OCI-LY1 (cell line): ENCODE data around the gene PLEKHG4.

ENCODE experiments used
- H2AFZ ChIP-seq: fragments of 200-600 bp; sonication (generic), shearing (Covaris generic); 2 replicates; pipeline ENCODE4 v1.6.0; 2014; ENCODE audit warnings: antibody characterized with exemption, mild to moderate bottlenecking, low read length
- H3F3A ChIP-seq: fragments of 200-600 bp; sonication (generic), shearing (Covaris generic); 2 replicates; pipeline ENCODE4 v1.6.0; 2014; ENCODE audit warnings: mild to moderate bottlenecking, antibody characterized with exemption, low read length, moderate library complexity; ENCODE audit not compliant: insufficient read depth
- H3K27ac ChIP-seq: fragments of 200-600 bp; sonication (generic); 2 replicates; pipeline ENCODE4 v1.5.1; 2014; ENCODE audit warnings: low read length, mixed run types, mild to moderate bottlenecking, low read depth; ENCODE audit not compliant: poor library complexity, severe bottlenecking
- H3K27me3 ChIP-seq: fragments of 200-600 bp; sonication (generic); 2 replicates; pipeline ENCODE4 v1.6.0; 2014; ENCODE audit warnings: antibody characterized with exemption, mild to moderate bottlenecking, low read length, moderate library complexity; ENCODE audit not compliant: insufficient read depth
- H3K36me3 ChIP-seq: fragments of 200-600 bp; sonication (generic); 2 replicates; pipeline ENCODE4 v1.6.1; 2014; ENCODE audit warnings: mild to moderate bottlenecking, antibody characterized with exemption, low read length, moderate library complexity, mixed read lengths; ENCODE audit not compliant: insufficient read depth
- H3K4me1 ChIP-seq: fragments of 200-600 bp; sonication (generic); 2 replicates; pipeline ENCODE4 v1.5.1; 2014; ENCODE audit warnings: mild to moderate bottlenecking, low read length, moderate library complexity; ENCODE audit not compliant: insufficient read depth, severe bottlenecking
- H3K4me2 ChIP-seq: fragments of 200-600 bp; sonication (generic), shearing (Covaris generic); 2 replicates; pipeline ENCODE4 v1.6.1; 2014; ENCODE audit warnings: low read length
- H3K4me3 ChIP-seq: fragments of 200-600 bp; sonication (generic); 2 replicates; pipeline ENCODE4 v1.5.1; 2014; ENCODE audit warnings: low read length, low read depth, mild to moderate bottlenecking, mixed read lengths; ENCODE audit not compliant: poor library complexity, severe bottlenecking
- H3K79me2 ChIP-seq: fragments of 200-600 bp; shearing (Covaris generic); 2 replicates; pipeline ENCODE4 v1.6.1; 2016; ENCODE audit warnings: mixed run types, low read length, mixed read lengths; ENCODE audit not compliant: insufficient read depth
- H3K9ac ChIP-seq: fragments of 200-600 bp; sonication (generic), shearing (Covaris generic); 2 replicates; pipeline ENCODE4 v1.6.1; 2014; ENCODE audit warnings: mild to moderate bottlenecking, low read length, mixed read lengths
- H3K9me2 ChIP-seq: fragments of 200-600 bp; sonication (generic), shearing (Covaris generic); 2 replicates; pipeline ENCODE4 v1.6.1; 2014; ENCODE audit warnings: low read depth, mild to moderate bottlenecking, low read length, mixed read lengths
- H3K9me3 ChIP-seq: fragments of 200-600 bp; shearing (Covaris generic); 2 replicates; pipeline ENCODE4 v1.6.1; 2014; ENCODE audit warnings: low read length, mixed read lengths
- H4K20me1 ChIP-seq: fragments of 200-600 bp; sonication (generic), shearing (Covaris generic); 2 replicates; pipeline ENCODE4 v1.6.0; 2016; ENCODE audit warnings: mild to moderate bottlenecking, low read length; ENCODE audit not compliant: insufficient read depth
- EZH2 ChIP-seq: fragments of 200-600 bp; sonication (generic), shearing (Covaris generic); IDR thresholded peaks from 2 replicates; pipeline ENCODE4 v1.8.0; 2017; ENCODE audit warnings: borderline replicate concordance, mixed run types, mild to moderate bottlenecking, antibody characterized with exemption, low read length, moderate library complexity, mixed read lengths
- TF ChIP-seq, protein P1 (sequence below): fragments of 200-600 bp; sonication (generic), shearing (Covaris generic); IDR thresholded peaks from 2 replicates; pipeline ENCODE4 v1.5.1; 2017; ENCODE audit warnings: mild to moderate bottlenecking, antibody characterized with exemption, low read length, moderate library complexity, mixed read lengths

Gene PLEKHG4

GRCh38 chr16:67250045-67250327, 29.3 kb upstream of the PLEKHG4 start:
- H3K4me1 ChIP-seq: peaks cover 29% of the 10 kb centered on the region
- H3K79me2 ChIP-seq: no peaks in the 10 kb centered on the region
- H2AFZ ChIP-seq: no peak overlapping the region
- H3K9me3 ChIP-seq: no peaks in the 10 kb centered on the region
- no peaks in the 10 kb centered on the region for H4K20me1 ChIP-seq
- no peaks in the 10 kb centered on the region for H3K9me2 ChIP-seq
- H3K9ac ChIP-seq: no peak overlapping the region
- H3K4me3 ChIP-seq: no peak overlapping the region
- no peaks in the 10 kb centered on the region for H3K36me3 ChIP-seq
- H3F3A ChIP-seq: no peaks in the 10 kb centered on the region
- H3K27me3 ChIP-seq: peaks cover under 1% of the 10 kb centered on the region; the same call in 1 of the 2 replicates
- no peak overlapping the region for H3K4me2 ChIP-seq
- TF ChIP-seq EZH2: no peak
- H3K27ac ChIP-seq: no peak overlapping the region

DNA sequence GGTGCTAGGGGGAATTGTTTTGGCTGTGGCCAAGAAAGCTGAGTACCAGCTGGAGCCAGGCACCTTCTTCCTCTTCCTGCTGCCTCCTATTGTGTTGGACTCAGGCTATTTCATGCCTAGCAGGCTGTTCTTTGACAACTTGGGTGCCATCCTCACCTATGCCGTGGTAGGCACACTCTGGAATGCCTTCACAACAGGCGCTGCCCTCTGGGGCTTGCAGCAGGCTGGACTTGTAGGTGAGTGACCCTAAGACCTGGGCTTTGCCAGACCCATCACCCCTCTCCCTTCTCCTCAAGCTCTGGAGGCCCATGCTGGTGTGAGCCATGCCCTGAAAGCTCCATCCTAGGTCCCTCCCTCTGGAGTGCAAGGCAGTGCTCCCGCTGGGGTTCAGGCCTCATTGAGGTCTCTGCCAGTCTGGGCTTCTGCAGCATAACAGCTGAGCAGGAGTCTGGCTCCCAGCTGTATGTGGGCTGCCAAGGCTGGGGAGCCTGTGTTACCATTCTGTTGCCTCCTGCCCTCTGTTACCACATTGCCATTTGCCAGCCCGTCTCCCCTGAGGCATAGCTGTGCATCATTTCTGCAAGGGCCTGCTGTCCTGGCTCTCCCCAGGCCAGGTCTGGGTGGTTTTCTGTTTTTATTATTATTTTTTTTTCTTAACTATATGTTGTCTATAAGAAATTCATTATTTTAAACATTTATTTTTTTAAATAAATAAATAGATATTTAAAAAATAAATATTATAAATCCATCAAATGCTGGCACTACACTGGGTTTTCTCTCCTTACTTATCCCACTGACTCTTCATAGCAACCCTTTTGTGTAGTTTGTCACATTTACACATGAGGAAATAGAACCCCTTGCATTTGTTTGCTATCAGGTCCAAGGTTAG, 26.5 kb upstream of the PLEKHG4 start:
- no peaks in the 10 kb centered on the region for H3F3A ChIP-seq
- H3K27ac ChIP-seq: no peak overlapping the region
- H3K4me1 ChIP-seq: peaks cover 9% of the 10 kb centered on the region
- no peaks in the 10 kb centered on the region for H4K20me1 ChIP-seq
- H3K4me3 ChIP-seq: no peak overlapping the region
- H3K79me2 ChIP-seq: no peaks in the 10 kb centered on the region
- no peak overlapping the region for H2AFZ ChIP-seq
- no peaks in the 10 kb centered on the region for H3K9me2 ChIP-seq
- H3K9me3 ChIP-seq: no peaks in the 10 kb centered on the region
- H3K9ac ChIP-seq: no peak overlapping the region
- no peaks in the 10 kb centered on the region for H3K36me3 ChIP-seq
- no peak for TF ChIP-seq EZH2
- TF ChIP-seq, protein P1, sequence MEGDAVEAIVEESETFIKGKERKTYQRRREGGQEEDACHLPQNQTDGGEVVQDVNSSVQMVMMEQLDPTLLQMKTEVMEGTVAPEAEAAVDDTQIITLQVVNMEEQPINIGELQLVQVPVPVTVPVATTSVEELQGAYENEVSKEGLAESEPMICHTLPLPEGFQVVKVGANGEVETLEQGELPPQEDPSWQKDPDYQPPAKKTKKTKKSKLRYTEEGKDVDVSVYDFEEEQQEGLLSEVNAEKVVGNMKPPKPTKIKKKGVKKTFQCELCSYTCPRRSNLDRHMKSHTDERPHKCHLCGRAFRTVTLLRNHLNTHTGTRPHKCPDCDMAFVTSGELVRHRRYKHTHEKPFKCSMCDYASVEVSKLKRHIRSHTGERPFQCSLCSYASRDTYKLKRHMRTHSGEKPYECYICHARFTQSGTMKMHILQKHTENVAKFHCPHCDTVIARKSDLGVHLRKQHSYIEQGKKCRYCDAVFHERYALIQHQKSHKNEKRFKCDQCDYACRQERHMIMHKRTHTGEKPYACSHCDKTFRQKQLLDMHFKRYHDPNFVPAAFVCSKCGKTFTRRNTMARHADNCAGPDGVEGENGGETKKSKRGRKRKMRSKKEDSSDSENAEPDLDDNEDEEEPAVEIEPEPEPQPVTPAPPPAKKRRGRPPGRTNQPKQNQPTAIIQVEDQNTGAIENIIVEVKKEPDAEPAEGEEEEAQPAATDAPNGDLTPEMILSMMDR: no peak
- H3K4me2 ChIP-seq: no peak overlapping the region
- H3K27me3 ChIP-seq: peaks cover 4% of the 10 kb centered on the region; the same call in 1 of the 2 replicates

GRCh38 chr16:67254801-67255552, 24.4 kb upstream of the PLEKHG4 start:
- H3K9me2 ChIP-seq: no peaks in the 10 kb centered on the region
- H3K79me2 ChIP-seq: no peaks in the 10 kb centered on the region
- no peaks in the 10 kb centered on the region for H3K36me3 ChIP-seq
- peaks cover 4% of the 10 kb centered on the region; the same call in 1 of the 2 replicates for H3K27me3 ChIP-seq
- no peak overlapping the region for H3K4me3 ChIP-seq
- no peak overlapping the region for H3K9ac ChIP-seq
- H2AFZ ChIP-seq: no peak overlapping the region
- H3F3A ChIP-seq: no peaks in the 10 kb centered on the region
- no peak overlapping the region for H3K4me2 ChIP-seq
- H3K9me3 ChIP-seq: no peaks in the 10 kb centered on the region
- no peaks in the 10 kb centered on the region for H3K4me1 ChIP-seq
- no peak overlapping the region for H3K27ac ChIP-seq
- TF ChIP-seq, protein P1: no peak
- TF ChIP-seq EZH2: no peak
- no peaks in the 10 kb centered on the region for H4K20me1 ChIP-seq
